Stomach (tissue), 9 donors: ENCODE measurements around the gene DNAJC4. TPM values are rescaled to one million over a fixed set of nuclear protein-coding genes. Genes with fewer than 3 reads are reported as not detected.

Experiments used
- DNase-seq, 2 donors: peaks; one replicate each; pipeline versions ENCODE4 v3.0.0 to v3.0.0-alpha.2; 2013 to 2019
- H3K27ac ChIP-seq, 5 donors: fragments of 200-600 bp in 4 of 5; sonication (generic) in 4 of 5; one replicate each; pipeline ENCODE4 v1.5.1; 2013 to 2019; ENCODE audit warnings: mild to moderate bottlenecking in 1 of 5, moderate library complexity in 1 of 5
- H3K27me3 ChIP-seq, 3 donors: fragments of 200-600 bp; sonication (generic); one replicate each; pipeline ENCODE4 v1.5.1; 2017 to 2019; ENCODE audit warnings: mixed run types in 1 of 3
- H3K36me3 ChIP-seq, 4 donors: fragments of 200-600 bp; sonication (generic); 1 replicate in 3 of 4; 2 replicates in 1 of 4; pipeline ENCODE4 v1.5.1; 2016 to 2019
- H3K4me1 ChIP-seq, 4 donors: fragments of 200-600 bp; sonication (generic); one replicate each; pipeline ENCODE4 v1.5.1; 2016 to 2019
- H3K4me3 ChIP-seq, 4 donors: fragments of 200-600 bp; sonication (generic) in 3 of 4; one replicate each; pipeline ENCODE4 v1.5.1; 2016 to 2019; ENCODE audit warnings: mild to moderate bottlenecking in 1 of 4
- H3K9me3 ChIP-seq, 4 donors: fragments of 200-600 bp; sonication (generic); one replicate each; pipeline ENCODE4 v1.5.1; 2016 to 2019
- CTCF ChIP-seq, 7 experiments: fragments of 450-650 bp in 4 of 7; fragments of 200-600 bp in 3 of 7; sonication (generic) in 3 of 7; IDR thresholded peaks; one replicate each; pipeline ENCODE4 v1.5.1; 2016 to 2019; ENCODE audit warnings: antibody characterized with exemption in 7 of 7, control low read depth in 2 of 7, mild to moderate bottlenecking in 1 of 7
- EP300 ChIP-seq: sonication (generic); formaldehyde crosslinking; IDR thresholded peaks from one replicate; pipeline ENCODE4 v1.6.1; 2017; ENCODE audit warnings: antibody characterized with exemption
- POLR2A ChIP-seq, 4 donors: fragments of 450-650 bp; IDR thresholded peaks; one replicate each; pipeline ENCODE4 v1.6.1; 2016; ENCODE audit warnings: antibody characterized with exemption in 4 of 4, control low read depth in 2 of 4, mild to moderate bottlenecking in 1 of 4, moderate library complexity in 1 of 4
- POLR2AphosphoS5 ChIP-seq, 3 donors: sonication (generic); formaldehyde crosslinking; IDR thresholded peaks; one replicate each; pipeline ENCODE4 v1.6.1; 2016; ENCODE audit warnings: antibody characterized with exemption in 3 of 3
- WGBS, 5 donors: extraction: QIAGEN DNeasy Blood & Tissue Kit in 3 of 5; methylation state at CpG; one replicate each; pipeline versions ENCODE4 v1.1.5 to v1.1.7; 2013 to 2018; 5-methylcytosine and 5-hydroxymethylcytosine counted together
- intact Hi-C: fragments of 100-400 bp; cut with DNase I; formaldehyde crosslinking; loops from one replicate; pipeline ENCODE4 v1.15.1; 2023; ENCODE audit warnings: low total_unique reads
- polyA plus RNA-seq, 3 donors: library from polyadenylated mRNA; stranded (reverse); fragments of 200-250 nt; gene quantifications; one replicate each; pipeline ENCODE4 v1.2.3, GENCODE V29; 2013
- total RNA-seq, 5 donors: library from RNA; depleted of rRNA; stranded (reverse); fragments of >200 nt; gene quantifications; one replicate each; pipeline versions ENCODE4 v1.1.0 to v1.2.3, GENCODE V29; 2014 to 2016
- donor health status: healthy with polysubstance abuse.
- donor health status: Bipolar disorder and iron deficiency.
- donor health status: healthy.

The DNAJC4 gene
- total and polyA plus RNA-seq, 8 donors = 8.3 to 115 (median 42.8) TPM

- H3K27me3 ChIP-seq = no peaks in the 10 kb centered on the region
- H3K9me3 ChIP-seq = no peaks in the 10 kb centered on the region
- peaks cover 27 to 44% (median 42%) of the 10 kb centered on the region in 4 donors for H3K4me1 ChIP-seq
- peaks cover 22 to 42% (median 40%) of the 10 kb centered on the region in 4 donors for H3K36me3 ChIP-seq
- H3K27ac ChIP-seq = peak overlapping the region; percentile 92 to 99 (median 95)
- TF ChIP-seq POLR2AphosphoS5 (IDR thresholded peaks at IDR 0.05) (peak in 1 of 3 donors; percentile 28), CTCF (IDR thresholded peaks at IDR 0.05) (no peak)
- 30 to 51% (median 40%) methylated on average over 18 to 23 of the region's 23 CpGs for WGBS, 5 donors
- peak overlapping the region; percentile 63 to 81 (median 70) for H3K4me3 ChIP-seq
- intact Hi-C loops = no loop called here
- DNase-seq = peak; percentile 69 to 77
Measured at GRCh38 chr11:64268025-64268892, 37.9 kb downstream of the DNAJC4 start.

GRCh38 chr11:64268893-64269539 is 38.7 kb downstream of the DNAJC4 start:
- no peaks in the 10 kb centered on the region for H3K27me3 ChIP-seq
- H3K36me3 ChIP-seq = peaks cover 17 to 34% (median 32%) of the 10 kb centered on the region in 4 donors
- peaks cover 27 to 51% (median 46%) of the 10 kb centered on the region in 4 donors for H3K4me1 ChIP-seq
- TF ChIP-seq POLR2AphosphoS5 (IDR thresholded peaks at IDR 0.05) (no peak), POLR2A (IDR thresholded peaks at IDR 0.05) (no peak), CTCF (IDR thresholded peaks at IDR 0.05) (no peak), EP300 (no peak)
- no peaks in the 10 kb centered on the region for H3K9me3 ChIP-seq
- intact Hi-C loops = no loop called here
- peak overlapping the region; percentile 92 to 99 (median 95) for H3K27ac ChIP-seq
- peak; percentile 56 to 79 for DNase-seq
- peak overlapping the region; percentile 63 to 81 (median 70) for H3K4me3 ChIP-seq
- WGBS, 5 donors = 0 to 4% (median 2%) methylated on average over 14 to 34 of the region's 34 CpGs

GRCh38 chr11:64269540-64270220 is 39.3 kb downstream of the DNAJC4 start:
- peak; percentile 98 to 100 for DNase-seq
- Histone ChIP-seq H3K4me3 (peak overlapping the region; percentile 63 to 81 (median 70)), H3K27me3 (no peaks in the 10 kb centered on the region), H3K9me3 (no peaks in the 10 kb centered on the region), H3K36me3 (peaks cover 14 to 28% (median 25%) of the 10 kb centered on the region in 4 donors), H3K27ac (peak overlapping the region; percentile 93 to 99 (median 95)), H3K4me1 (peaks cover 27 to 55% (median 51%) of the 10 kb centered on the region in 4 donors)
- TF ChIP-seq POLR2AphosphoS5 (IDR thresholded peaks at IDR 0.05) (peak; percentile 66 to 99 (median 95)), POLR2A (IDR thresholded peaks at IDR 0.05) (no peak), CTCF (IDR thresholded peaks at IDR 0.05) (peak in 1 of 7 experiments; percentile 9), EP300 (no peak)
- 0 to 1% (median 0%) methylated on average over 26 to 58 of the region's 58 CpGs for WGBS, 5 donors
- intact Hi-C loops = no loop called here
